CD14-positive monocyte (primary cell): Measurements from ENCODE around the gene PAIP2. TPM values are rescaled to one million over a fixed set of nuclear protein-coding genes. Genes with fewer than 3 reads are reported as not detected.
A peak's percentile ranks its signal among the peaks of the same experiment; 100 is the strongest.

Experiments used
- DNase-seq, 3 donors: peaks; one replicate each; pipeline ENCODE4 v3.0.0-alpha.2; 2011 to 2022
- H2AFZ ChIP-seq: 2 replicates; pipeline ENCODE4 v1.6.0; 2012; ENCODE audit warnings: mild to moderate bottlenecking, low read depth, low read length, inconsistent platforms; ENCODE audit not compliant: insufficient read depth, poor library complexity, severe bottlenecking
- H3K27ac ChIP-seq, 2 donors: 1 replicate in 1 of 2; 2 replicates in 1 of 2; pipeline ENCODE4 v1.5.1; 2012 to 2013; ENCODE audit warnings: low read length in 2 of 2, control low read depth in 1 of 2, inconsistent platforms in 1 of 2, low read depth in 1 of 2, mild to moderate bottlenecking in 1 of 2
- H3K27me3 ChIP-seq, 2 donors: one replicate each; pipeline versions ENCODE4 v1.6.0 to v1.6.1; 2011 to 2013; ENCODE audit warnings: low read length in 2 of 2; ENCODE audit not compliant: control insufficient read depth in 2 of 2, insufficient read depth in 2 of 2
- H3K36me3 ChIP-seq, 2 donors: replicated peaks in 1 of 2; 1 replicate in 1 of 2; 2 replicates in 1 of 2; pipeline versions ENCODE4 v1.5.1 to v1.6.1; 2012 to 2013; ENCODE audit warnings: low read length in 2 of 2, control low read depth in 1 of 2, inconsistent platforms in 1 of 2, mild to moderate bottlenecking in 1 of 2; ENCODE audit not compliant: insufficient read depth in 2 of 2, control insufficient read depth in 1 of 2
- H3K4me1 ChIP-seq, 2 donors: 1 replicate in 1 of 2; 2 replicates in 1 of 2; pipeline versions ENCODE4 v1.5.1 to v1.6.1; 2012 to 2013; ENCODE audit warnings: low read length in 2 of 2, control low read depth in 1 of 2, inconsistent platforms in 1 of 2, mild to moderate bottlenecking in 1 of 2, moderate library complexity in 1 of 2; ENCODE audit not compliant: insufficient read depth in 2 of 2, control insufficient read depth in 1 of 2
- H3K4me2 ChIP-seq: replicated peaks from 2 replicates; pipeline ENCODE3; 2012; ENCODE audit warnings: low read length, moderate library complexity, mild to moderate bottlenecking; ENCODE audit not compliant: poor library complexity, severe bottlenecking; ENCODE audit errors: extremely low read depth
- H3K4me3 ChIP-seq, 3 experiments: fragments of 200-600 bp in 1 of 3; sonication (generic) in 1 of 3; replicated peaks in 1 of 3; 1 replicate in 2 of 3; 2 replicates in 1 of 3; pipeline ENCODE4 v1.5.1; 2011 to 2013; ENCODE audit warnings: low read length in 3 of 3, mild to moderate bottlenecking in 3 of 3, control low read depth in 2 of 3, low read depth in 2 of 3, inconsistent platforms in 1 of 3, moderate library complexity in 1 of 3
- H3K79me2 ChIP-seq: 2 replicates; pipeline ENCODE4 v1.6.0; 2012; ENCODE audit warnings: mild to moderate bottlenecking, control low read depth, inconsistent platforms, low read length, moderate library complexity; ENCODE audit not compliant: insufficient read depth
- H3K9ac ChIP-seq: 2 replicates; pipeline ENCODE4 v1.6.0; 2017; ENCODE audit warnings: low read length, mild to moderate bottlenecking; ENCODE audit not compliant: insufficient read depth, poor library complexity, severe bottlenecking
- H3K9me3 ChIP-seq, 2 donors: replicated peaks in 1 of 2; 1 replicate in 1 of 2; 2 replicates in 1 of 2; pipeline versions ENCODE4 v1.5.1 to v1.6.1; 2012 to 2013; ENCODE audit warnings: low read length in 2 of 2, control low read depth in 1 of 2; ENCODE audit not compliant: control insufficient read depth in 1 of 2, insufficient read depth in 1 of 2
- H4K20me1 ChIP-seq: 2 replicates; pipeline ENCODE4 v1.6.0; 2012; ENCODE audit warnings: mild to moderate bottlenecking, low read length, control low read depth, moderate library complexity; ENCODE audit not compliant: insufficient read depth
- H3K27ac Mint-ChIP-seq, 7 donors: one replicate each; pipeline ENCODE4 v1.8.0; 2020; ENCODE audit warnings: mild to moderate bottlenecking in 7 of 7, mixed read lengths in 7 of 7, moderate library complexity in 6 of 7, inconsistent platforms in 2 of 7
- H3K27me3 Mint-ChIP-seq, 3 donors: one replicate each; pipeline ENCODE4 v1.8.0; 2021 to 2022; ENCODE audit warnings: low read depth in 3 of 3, mild to moderate bottlenecking in 3 of 3, mixed read lengths in 3 of 3, moderate library complexity in 3 of 3, inconsistent platforms in 1 of 3
- H3K36me3 Mint-ChIP-seq, 2 donors: one replicate each; pipeline ENCODE4 v1.8.0; 2020; ENCODE audit warnings: mixed read lengths in 2 of 2, inconsistent platforms in 1 of 2, mild to moderate bottlenecking in 1 of 2
- H3K4me1 Mint-ChIP-seq: one replicate; pipeline ENCODE4 v1.8.0; 2020; ENCODE audit warnings: mild to moderate bottlenecking, mixed read lengths
- H3K4me3 Mint-ChIP-seq, 2 donors: one replicate each; pipeline ENCODE4 v1.8.0; 2020; ENCODE audit warnings: mild to moderate bottlenecking in 2 of 2, mixed read lengths in 2 of 2, moderate library complexity in 1 of 2
- H3K9me3 Mint-ChIP-seq, 7 donors: one replicate each; pipeline ENCODE4 v1.8.0; 2020 to 2022; ENCODE audit warnings: mixed read lengths in 7 of 7, mild to moderate bottlenecking in 6 of 7, moderate library complexity in 6 of 7, inconsistent platforms in 2 of 7
- CTCF ChIP-seq: fragments of 200-600 bp; IDR thresholded peaks from one replicate; pipeline ENCODE4 v1.8.0; 2022; ENCODE audit warnings: antibody characterized with exemption, mild to moderate bottlenecking
- WGBS: methylation state at CpG from one replicate; pipeline ENCODE4 v1.1.5; 2013; ENCODE audit warnings: missing lambda C conversion rate; ENCODE audit not compliant: insufficient coverage; 5-methylcytosine and 5-hydroxymethylcytosine counted together
- intact Hi-C, 2 donors: fragments of 100-400 bp; cut with micrococcal nuclease; formaldehyde crosslinking; loops; one replicate each; pipeline versions ENCODE4 v1.15.0 to v1.15.1; 2023
- polyA plus RNA-seq, 3 donors: library from polyadenylated mRNA; depleted of rRNA in 1 of 3; unstranded in 2 of 3; stranded (reverse) in 1 of 3; fragments of 300-500 nt in 2 of 3; fragments of >200 nt in 1 of 3; fragmentation: Illumina TruSeq in 2 of 3; gene quantifications; 1 replicate in 2 of 3; 2 replicates in 1 of 3; pipeline ENCODE4 v1.2.3, GENCODE V29; 2012 to 2021

The PAIP2 gene
- polyA plus RNA-seq, 3 donors = 68.3 to 325 (median 313) TPM

- no peaks in the 10 kb centered on the region for H3K36me3 ChIP-seq
- H3K27me3 ChIP-seq = peaks cover 12 to 41% of the 10 kb centered on the region in 2 donors
- H3K9me3 Mint-ChIP-seq = peaks cover 0 to 9% (median 5%) of the 10 kb centered on the region in 7 donors
- H3K4me1 Mint-ChIP-seq = peaks cover 47% of the 10 kb centered on the region
- peaks cover 48 to 68% (median 52%) of the 10 kb centered on the region in 3 donors for H3K27me3 Mint-ChIP-seq
- peak overlapping the region; percentile 96 for H2AFZ ChIP-seq
- DNase-seq = peak; percentile 61 to 69 (median 68)
- peak overlapping the region; percentile 89 to 94 for H3K4me3 Mint-ChIP-seq
- H3K27ac Mint-ChIP-seq = peak overlapping the region in 2 of 7 donors; percentile 48 to 61
- peak overlapping the region; percentile 42 for H3K9ac ChIP-seq
- H3K79me2 ChIP-seq = no peaks in the 10 kb centered on the region
- H3K4me3 ChIP-seq = peak overlapping the region; percentile 35 to 82 (median 54)
- peak; percentile 91 for TF ChIP-seq CTCF
- peaks cover 0 to 5% of the 10 kb centered on the region in 2 donors for H3K9me3 ChIP-seq
- H4K20me1 ChIP-seq = no peaks in the 10 kb centered on the region
- peak overlapping the region; percentile 89 for H3K4me2 ChIP-seq
- H3K4me1 ChIP-seq = peaks cover 28 to 40% of the 10 kb centered on the region in 2 donors
- no peak overlapping the region for H3K27ac ChIP-seq
- intact Hi-C loops = no loop called here
- peaks cover 5% of the 10 kb centered on the region in 2 donors for H3K36me3 Mint-ChIP-seq
- WGBS = under 1% methylated on average over 72 of the region's 77 CpGs
Observed at GRCh38 chr5:139392678-139393496, 51.2 kb downstream of the PAIP2 start.

DNA sequence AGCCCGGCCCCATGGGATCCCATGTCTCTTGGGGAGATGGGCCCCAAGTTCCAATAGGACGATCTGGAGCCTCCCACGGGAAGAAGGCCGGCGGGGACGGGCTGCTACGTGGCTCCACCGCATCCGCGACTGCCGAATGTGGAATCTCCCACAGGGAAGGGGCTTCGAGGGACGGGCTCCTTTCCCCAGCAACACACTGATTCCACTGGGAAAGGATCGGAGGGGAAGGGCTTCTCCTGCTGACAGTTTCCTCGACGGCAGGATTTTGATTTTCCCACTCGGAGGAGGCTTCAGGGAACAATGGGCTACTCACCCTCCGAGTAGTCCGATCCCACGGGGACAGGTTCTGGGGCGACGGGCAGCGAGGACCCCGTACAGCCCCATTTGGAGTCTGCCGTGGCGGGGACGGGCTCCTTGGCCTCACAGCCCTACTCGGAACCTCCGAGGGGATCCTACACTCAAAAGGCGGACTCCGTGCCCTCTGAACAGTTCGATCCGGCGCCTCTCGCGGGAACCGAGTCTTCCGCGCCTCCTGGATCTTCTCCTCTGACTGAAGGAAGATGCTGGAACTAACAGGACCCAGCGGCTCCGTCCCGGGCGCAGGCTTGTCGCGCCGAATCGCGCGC lies 52.0 kb downstream of the PAIP2 start:
- peak overlapping the region; percentile 96 for H2AFZ ChIP-seq

More for the DNA sequence above, 52.0 kb downstream of the PAIP2 start:
- Histone ChIP-seq H3K79me2 (no peaks in the 10 kb centered on the region), H3K4me1 (peaks cover 26 to 34% of the 10 kb centered on the region in 2 donors), H3K4me2 (peak overlapping the region; percentile 89), H3K36me3 (no peaks in the 10 kb centered on the region), H3K9ac (peak overlapping the region; percentile 42), H3K27ac (no peak overlapping the region), H4K20me1 (no peaks in the 10 kb centered on the region), H3K9me3 (peaks cover 0 to 5% of the 10 kb centered on the region in 2 donors), H3K27me3 (peaks cover 12 to 41% of the 10 kb centered on the region in 2 donors), H3K4me3 (peak overlapping the region; percentile 35 to 82 (median 54))
- H3K27me3 Mint-ChIP-seq = peaks cover 48 to 68% (median 51%) of the 10 kb centered on the region in 3 donors
- DNase-seq = no peak
- intact Hi-C loops = no loop called here
- H3K9me3 Mint-ChIP-seq = peaks cover 0 to 9% (median 5%) of the 10 kb centered on the region in 7 donors
- peaks cover 41% of the 10 kb centered on the region for H3K4me1 Mint-ChIP-seq
- peak overlapping the region; percentile 89 to 94 for H3K4me3 Mint-ChIP-seq
- WGBS = 12% methylated on average over 41 of the region's 49 CpGs
- H3K27ac Mint-ChIP-seq = peak overlapping the region in 1 of 7 donors; percentile 48
- no peak for TF ChIP-seq CTCF
- H3K36me3 Mint-ChIP-seq = peaks cover 5% of the 10 kb centered on the region in 2 donors
